ENCODE measurements around the gene PDCD11. TPM values are rescaled to one million over a fixed set of nuclear protein-coding genes. Genes with fewer than 3 reads are reported as not detected.

The PDCD11 gene
- polyA plus RNA-seq, 1 donor from 2014 or later: 15.3 TPM

- Histone ChIP-seq H3K4me3 (ENCODE audit: low read length) (no peak overlapping the region), H2AFZ (ENCODE audit: low read depth, low read length) (no peak overlapping the region), H3K27ac (ENCODE audit: low read length) (no peak overlapping the region), H3K9me2 (ENCODE audit: insufficient read depth, low read length) (no peaks in the 10 kb centered on the region), H4K20me1 (ENCODE audit: insufficient read depth) (no peaks in the 10 kb centered on the region), H3K79me2 (replicated peaks; ENCODE audit: insufficient read depth, low read length) (no peaks in the 10 kb centered on the region), H3K9me3 (ENCODE audit: low read length) (no peaks in the 10 kb centered on the region), H3K36me3 (ENCODE audit: insufficient read depth, low read length) (no peaks in the 10 kb centered on the region), H3K27me3 (ENCODE audit: insufficient read depth, low read depth, low read length) (no peaks in the 10 kb centered on the region), H3K4me2 (ENCODE audit: low read length) (no peak overlapping the region), H3K9ac (ENCODE audit: low read length) (no peak overlapping the region), H3F3A (ENCODE audit: insufficient read depth, low read length, poor library complexity, severe bottlenecking) (no peaks in the 10 kb centered on the region)
- no peak for TF ChIP-seq EZH2 (IDR thresholded peaks at IDR 0.05; ENCODE audit: borderline replicate concordance, insufficient read depth, low read length, poor library complexity, severe bottlenecking)
- no peak for TF ChIP-seq CTCF (IDR thresholded peaks at IDR 0.05; ENCODE audit: poor library complexity, severe bottlenecking)
- TF ChIP-seq MXI1 (conservative IDR thresholded peaks at IDR 0.05; ENCODE audit: poor library complexity, severe bottlenecking): no peak
- TF ChIP-seq TAF1 (IDR thresholded peaks at IDR 0.05; ENCODE audit: low read depth): no peak
- no peak for TF ChIP-seq POLR2AphosphoS5 (IDR thresholded peaks at IDR 0.05)
- no peak for TF ChIP-seq REST (IDR thresholded peaks at IDR 0.05; ENCODE audit: borderline replicate concordance)
- no peak for TF ChIP-seq EP300 (conservative IDR thresholded peaks at IDR 0.05; ENCODE audit: poor library complexity, severe bottlenecking)
- no peak for TF ChIP-seq RAD21 (conservative IDR thresholded peaks at IDR 0.05)
- TF ChIP-seq SMC3 (conservative IDR thresholded peaks at IDR 0.05; ENCODE audit: poor library complexity): no peak
Observed at GRCh38 chr10:103473261-103473671, 76.8 kb downstream of the PDCD11 start.

- H3F3A ChIP-seq (ENCODE audit: insufficient read depth, low read length, poor library complexity, severe bottlenecking): no peaks in the 10 kb centered on the region
- no peak overlapping the region for H3K4me3 ChIP-seq (ENCODE audit: low read length)
- H3K9me2 ChIP-seq (ENCODE audit: insufficient read depth, low read length): no peaks in the 10 kb centered on the region
- no peak overlapping the region for H3K4me2 ChIP-seq (ENCODE audit: low read length)
- no peak overlapping the region for H3K27ac ChIP-seq (ENCODE audit: low read length)
- no peaks in the 10 kb centered on the region for H3K36me3 ChIP-seq (ENCODE audit: insufficient read depth, low read length)
- no peak overlapping the region for H3K9ac ChIP-seq (ENCODE audit: low read length)
- H4K20me1 ChIP-seq (ENCODE audit: insufficient read depth): no peaks in the 10 kb centered on the region
- no peaks in the 10 kb centered on the region for H3K9me3 ChIP-seq (ENCODE audit: low read length)
- no peaks in the 10 kb centered on the region for H3K27me3 ChIP-seq (ENCODE audit: insufficient read depth, low read depth, low read length)
- no peak overlapping the region for H2AFZ ChIP-seq (ENCODE audit: low read depth, low read length)
- no peaks in the 10 kb centered on the region for H3K79me2 ChIP-seq (replicated peaks; ENCODE audit: insufficient read depth, low read length)
- TF ChIP-seq RAD21 (conservative IDR thresholded peaks at IDR 0.05) (no peak), EZH2 (IDR thresholded peaks at IDR 0.05; ENCODE audit: borderline replicate concordance, insufficient read depth, low read length, poor library complexity, severe bottlenecking) (no peak), CTCF (IDR thresholded peaks at IDR 0.05; ENCODE audit: poor library complexity, severe bottlenecking) (no peak), EP300 (conservative IDR thresholded peaks at IDR 0.05; ENCODE audit: poor library complexity, severe bottlenecking) (no peak), POLR2AphosphoS5 (IDR thresholded peaks at IDR 0.05) (no peak), MXI1 (conservative IDR thresholded peaks at IDR 0.05; ENCODE audit: poor library complexity, severe bottlenecking) (no peak)
Observed at GRCh38 chr10:103474077-103474476, 77.7 kb downstream of the PDCD11 start.
